Stimulated activated CD4-positive, alpha-beta T cell treated with anti-CD3 and anti-CD28 coated beads, Interleukin-12 subunit alpha, Interleukin-12 subunit beta, amount 100 ng/mL, for 48 hours (primary cell): Measurements from ENCODE around the gene FRS3.
A peak's percentile ranks its signal among the peaks of the same experiment; 100 is the strongest.
"Not testable (repeated sequence)": the region's sequence is repeated elsewhere in the genome, so short reads cannot be mapped to it uniquely, and the experiment has no call there.

Source experiments
- DNase-seq, 3 donors: peaks; one replicate each; pipeline ENCODE4 v3.0.0-alpha.2; 2020; ENCODE audit warnings: low read depth in 2 of 3, low spot score in 1 of 3

The FRS3 gene, protein sequence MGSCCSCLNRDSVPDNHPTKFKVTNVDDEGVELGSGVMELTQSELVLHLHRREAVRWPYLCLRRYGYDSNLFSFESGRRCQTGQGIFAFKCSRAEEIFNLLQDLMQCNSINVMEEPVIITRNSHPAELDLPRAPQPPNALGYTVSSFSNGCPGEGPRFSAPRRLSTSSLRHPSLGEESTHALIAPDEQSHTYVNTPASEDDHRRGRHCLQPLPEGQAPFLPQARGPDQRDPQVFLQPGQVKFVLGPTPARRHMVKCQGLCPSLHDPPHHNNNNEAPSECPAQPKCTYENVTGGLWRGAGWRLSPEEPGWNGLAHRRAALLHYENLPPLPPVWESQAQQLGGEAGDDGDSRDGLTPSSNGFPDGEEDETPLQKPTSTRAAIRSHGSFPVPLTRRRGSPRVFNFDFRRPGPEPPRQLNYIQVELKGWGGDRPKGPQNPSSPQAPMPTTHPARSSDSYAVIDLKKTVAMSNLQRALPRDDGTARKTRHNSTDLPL

DNA sequence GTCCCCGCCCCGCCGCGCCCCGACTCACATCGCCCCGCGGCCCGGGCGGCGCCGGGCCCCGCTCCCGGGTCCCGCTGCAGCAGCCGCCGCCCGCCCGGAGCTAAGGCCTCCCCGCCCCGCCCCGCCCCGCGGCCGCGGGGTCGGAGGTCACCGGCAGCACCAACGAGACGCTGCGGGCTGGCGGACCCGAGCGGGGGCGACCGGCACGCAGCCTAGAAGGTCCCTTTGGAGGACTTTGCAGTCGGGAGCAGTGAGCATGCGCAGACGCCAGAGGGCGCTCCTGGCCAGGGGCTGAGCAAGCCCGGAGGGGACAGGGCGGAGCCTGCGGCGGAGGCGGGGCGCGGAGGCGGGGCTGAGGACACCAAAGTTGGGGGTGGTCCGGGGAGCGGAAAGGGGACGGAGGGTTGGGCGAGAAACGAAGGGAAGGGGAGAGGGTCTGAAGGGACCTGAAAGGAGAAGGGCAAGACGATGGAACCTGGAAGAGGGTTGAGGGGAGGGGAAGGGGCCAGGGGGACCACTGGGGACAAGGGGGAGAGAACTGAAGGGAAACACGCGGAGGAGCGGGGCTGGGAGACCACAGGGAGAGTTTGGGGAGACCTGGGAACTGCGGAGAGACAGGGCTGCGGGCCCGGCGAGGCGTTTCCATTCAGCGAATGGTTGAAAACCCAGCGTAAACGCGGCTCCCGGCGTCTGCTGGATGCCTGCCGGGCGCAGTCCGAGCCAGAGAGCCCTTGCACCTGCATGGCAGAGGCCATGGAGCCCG lies at the start of gene FRS3:
Gene FRS3, minus strand, starts transcription at position 113 of the 763 bp plus-strand sequence. CDS start 2,913 bp downstream, outside the sequence.
- DNase-seq: peak; percentile 98 to 100 (median 99)

DNA sequence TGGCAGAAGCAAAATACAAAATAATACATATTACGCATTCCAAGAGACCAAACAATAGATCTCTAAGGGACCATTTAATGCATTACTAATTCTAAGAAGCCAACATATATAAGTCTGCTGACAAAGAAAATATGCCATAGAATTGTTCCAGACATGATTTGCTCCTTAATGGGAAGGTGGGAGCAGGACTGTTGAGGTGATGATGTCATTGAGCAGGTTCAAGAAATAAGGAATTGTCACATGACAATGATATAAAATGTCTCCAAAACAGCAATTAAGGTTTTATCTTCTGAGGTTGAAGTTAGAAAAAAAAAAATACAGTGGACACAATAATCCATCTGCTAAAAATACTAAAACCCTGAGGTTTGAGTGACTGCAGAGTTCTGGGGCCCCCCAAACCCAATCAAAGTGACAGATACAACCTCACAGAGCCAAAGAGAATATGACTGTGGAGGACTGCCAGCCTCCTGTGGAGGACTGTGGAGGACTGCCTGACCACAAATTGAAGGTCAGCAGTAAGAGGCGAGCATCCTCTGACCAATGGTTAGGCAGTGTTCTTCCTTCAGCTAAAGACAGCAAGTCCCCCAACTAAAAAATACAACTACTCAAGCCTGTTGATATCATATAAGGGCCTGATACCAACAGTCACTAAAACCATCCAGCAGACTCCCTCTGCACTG lies 46.8 kb upstream of the FRS3 start:
- no peak for DNase-seq

DNA sequence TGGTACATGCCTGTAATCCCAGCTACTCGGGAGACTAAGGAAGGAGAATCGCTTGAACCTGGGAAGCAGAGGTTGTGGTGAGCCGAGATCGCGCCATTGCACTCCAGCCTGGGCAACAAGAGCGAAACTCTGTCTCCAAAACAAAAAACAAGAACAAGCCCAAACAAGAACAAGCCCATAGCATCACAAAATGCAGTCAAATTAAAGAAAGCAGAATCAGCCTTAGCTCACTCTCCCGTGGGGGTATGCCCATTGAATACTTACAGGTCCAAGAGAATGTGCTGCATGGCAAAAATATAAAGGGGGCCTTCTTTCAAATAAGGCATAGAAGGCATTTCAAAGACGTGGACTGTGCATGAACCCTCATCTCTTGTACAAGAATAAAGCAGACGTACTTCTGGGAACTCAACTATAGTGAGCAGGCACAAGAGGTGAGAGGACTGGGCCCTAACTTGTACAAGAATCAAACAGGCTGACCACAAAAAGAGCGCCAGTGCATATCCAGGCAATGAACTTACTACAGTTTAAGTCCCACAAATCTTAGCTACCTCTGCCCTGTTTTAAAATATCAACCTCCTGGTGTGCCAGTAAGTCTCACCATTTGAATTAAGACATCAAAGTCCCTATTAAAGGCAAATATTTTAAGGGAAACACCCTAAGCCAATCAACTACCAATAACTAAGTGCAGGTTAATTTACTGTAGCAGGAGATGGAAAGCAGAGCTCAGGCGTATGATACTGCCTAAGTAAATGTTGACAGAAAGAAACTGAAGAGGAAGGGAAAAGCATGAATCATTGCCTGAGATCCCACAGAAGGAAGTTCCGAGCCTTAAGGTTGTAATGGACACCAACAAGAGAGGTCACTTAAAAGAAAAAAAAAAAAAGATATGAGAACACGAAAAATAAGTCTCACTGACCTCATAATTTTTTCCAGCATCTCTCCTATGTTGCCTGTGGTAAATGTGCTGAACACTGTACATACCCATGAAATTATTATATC lies 45.2 kb upstream of the FRS3 start:
- no peak for DNase-seq

DNA sequence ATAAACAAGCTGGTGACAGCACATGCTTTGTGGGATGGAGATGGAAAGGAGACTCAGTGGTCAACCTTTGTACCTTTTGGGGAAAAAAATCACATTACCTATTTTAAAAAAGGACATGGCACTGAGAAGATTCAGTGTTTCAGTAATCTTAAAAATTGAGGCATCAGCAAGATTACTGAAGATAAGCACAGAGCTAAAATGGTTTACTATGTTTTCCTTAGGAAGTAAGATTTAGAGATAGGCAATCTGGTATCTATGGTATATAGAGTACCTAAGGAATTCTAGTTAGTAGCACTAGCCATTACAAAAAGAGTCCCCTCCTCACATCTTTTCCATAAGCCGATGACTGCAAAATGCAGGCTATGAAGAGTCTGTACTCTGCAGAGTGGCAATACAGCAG lies 43.5 kb upstream of the FRS3 start:
- DNase-seq: no peak

DNA sequence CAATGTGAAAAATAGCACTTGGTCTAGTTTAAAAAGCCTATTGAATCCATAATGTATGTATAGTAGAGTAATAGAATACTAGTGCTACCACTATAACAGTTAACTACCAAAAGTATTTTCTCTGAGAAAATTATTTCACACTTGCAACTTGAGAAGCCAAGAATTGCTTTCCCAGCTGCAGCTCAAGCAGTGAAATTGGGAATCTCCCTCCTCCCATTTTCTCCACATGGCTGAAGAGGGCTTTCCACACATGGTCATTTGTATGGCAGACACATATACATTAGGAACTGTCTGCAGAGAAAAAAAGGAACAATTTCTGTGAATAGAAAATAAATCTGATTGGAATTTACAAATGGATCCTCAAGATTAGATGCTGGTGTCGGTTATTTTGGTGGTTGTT lies 42.3 kb upstream of the FRS3 start:
- DNase-seq: no peak

DNA sequence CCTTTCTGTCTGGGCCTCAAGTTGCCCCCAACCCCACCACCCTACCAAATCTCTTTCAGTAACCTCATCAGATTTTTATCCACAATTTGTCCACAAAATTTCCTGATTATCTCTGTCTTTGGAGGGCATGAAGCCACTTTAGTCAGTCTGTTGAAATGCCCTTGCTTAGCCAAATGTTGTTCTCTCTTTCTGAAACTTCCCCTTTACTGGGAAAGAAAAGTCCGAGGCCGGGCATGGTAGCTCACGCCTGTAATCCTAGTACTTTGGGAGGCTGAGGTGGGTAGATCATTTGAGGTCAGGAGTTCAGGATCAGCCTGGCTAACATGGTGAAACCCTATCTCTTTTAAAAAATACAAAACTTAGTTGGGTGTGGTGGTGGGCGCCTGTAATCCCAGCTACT lies 41.6 kb upstream of the FRS3 start:
- no peak for DNase-seq

DNA sequence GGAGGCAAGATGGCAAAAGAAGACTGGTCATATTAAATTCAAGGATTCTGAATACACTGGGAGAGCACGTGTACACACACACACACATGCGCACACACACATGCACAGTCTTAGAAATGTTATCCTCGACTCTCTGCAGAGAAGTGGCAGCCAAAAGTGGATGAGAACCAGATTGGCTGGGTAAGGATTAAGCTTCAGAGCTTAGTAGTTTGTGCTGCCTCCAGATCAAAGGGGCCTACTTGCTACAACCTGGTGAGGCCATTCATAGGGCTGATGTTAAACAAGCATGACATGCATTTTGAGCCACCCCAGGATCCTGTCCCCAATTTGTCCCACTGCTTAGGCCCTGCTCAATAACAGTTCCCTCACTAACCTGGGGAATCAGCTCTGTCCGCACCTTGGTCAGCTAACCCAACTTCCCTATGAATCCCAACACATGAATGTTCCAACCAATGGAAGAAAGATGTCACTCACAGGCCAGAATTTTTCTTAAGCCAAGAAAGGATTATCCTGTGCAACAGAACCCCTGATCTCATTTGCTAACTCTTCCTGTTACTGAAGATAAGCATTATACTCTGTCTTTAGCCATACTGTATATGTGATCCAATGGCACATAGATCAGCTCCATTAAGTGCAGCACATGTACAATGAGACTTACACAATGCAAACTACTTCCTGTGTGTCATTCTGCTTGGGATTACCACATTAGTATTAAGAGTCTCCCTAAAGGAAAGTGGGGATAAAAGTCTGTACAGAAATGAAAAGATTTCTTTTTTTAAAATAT lies 38.8 kb upstream of the FRS3 start:
- no peak for DNase-seq

DNA sequence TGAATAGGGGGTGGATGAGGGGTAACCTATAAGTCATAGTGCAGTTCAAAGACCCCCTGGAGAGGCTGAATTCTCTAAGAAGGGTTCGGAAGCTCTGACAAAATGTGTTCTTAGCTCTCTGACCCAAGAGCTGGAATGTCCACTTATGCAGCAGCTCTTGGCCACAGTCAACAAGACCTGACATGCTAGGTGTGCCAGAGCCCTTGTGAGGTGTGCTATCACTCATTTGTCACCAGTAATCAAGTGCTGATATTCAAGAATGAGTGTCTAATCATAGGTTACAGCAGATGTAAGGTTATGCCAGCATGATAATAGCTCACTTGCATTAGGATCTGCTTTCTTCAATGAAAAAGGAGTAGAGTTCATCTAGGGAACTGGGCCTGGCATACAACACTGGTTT lies 35.9 kb upstream of the FRS3 start:
- DNase-seq: no peak

DNA sequence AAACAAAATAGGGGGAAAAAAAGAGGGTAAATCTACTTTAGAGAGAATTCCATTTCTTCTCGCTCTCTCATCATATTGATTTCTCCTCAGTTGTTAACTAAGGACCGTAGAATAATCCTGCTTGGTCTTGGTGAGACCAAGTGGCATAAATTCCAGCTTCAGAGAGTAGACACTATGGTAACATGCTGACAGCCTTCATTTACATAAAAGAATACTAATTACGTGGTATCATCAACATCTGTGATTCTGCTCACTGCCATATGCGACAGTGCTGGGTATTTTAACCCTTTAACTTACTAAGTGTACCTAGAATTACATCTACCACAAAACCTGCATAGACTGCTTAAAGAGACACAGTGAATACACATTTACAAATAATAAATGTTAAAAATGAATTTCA lies 34.9 kb upstream of the FRS3 start:
- DNase-seq: no peak

DNA sequence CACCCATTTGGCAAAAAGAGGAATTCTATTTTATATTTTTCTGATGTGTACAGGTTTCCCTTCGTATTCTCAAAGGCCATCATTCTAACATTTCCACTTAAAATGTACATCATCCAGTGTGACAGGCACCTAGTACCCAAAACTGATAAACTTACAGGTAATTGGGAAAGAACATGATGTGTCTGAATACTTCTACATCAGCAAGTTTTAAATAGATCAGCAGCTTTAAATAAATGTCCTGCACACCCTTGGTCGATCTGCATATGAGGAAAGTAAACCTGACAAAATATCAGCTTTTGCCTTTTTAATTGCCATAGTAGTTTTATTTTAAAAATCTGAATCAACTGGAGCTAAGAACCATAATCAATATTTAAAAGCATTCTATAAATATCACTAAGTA lies 34.3 kb upstream of the FRS3 start:
- no peak for DNase-seq

DNA sequence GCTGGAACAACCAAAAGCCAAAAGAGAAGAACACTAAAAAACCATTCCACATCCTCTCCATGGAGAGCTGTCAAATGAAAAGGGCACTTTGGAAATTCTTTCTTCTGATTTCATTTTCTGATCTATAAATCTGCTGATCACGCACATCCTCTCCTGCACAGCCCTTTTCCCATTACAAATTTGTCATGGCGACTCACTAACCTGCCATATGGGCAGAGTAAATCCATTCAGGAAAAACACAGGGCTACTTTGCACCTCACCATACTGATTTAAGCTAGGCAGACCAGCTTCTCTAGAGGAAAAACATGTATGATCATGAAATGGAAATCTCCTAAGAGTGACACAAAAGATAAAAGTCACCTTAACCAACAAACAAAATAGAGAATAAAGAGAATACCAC lies 33.8 kb upstream of the FRS3 start:
- DNase-seq: no peak

DNA sequence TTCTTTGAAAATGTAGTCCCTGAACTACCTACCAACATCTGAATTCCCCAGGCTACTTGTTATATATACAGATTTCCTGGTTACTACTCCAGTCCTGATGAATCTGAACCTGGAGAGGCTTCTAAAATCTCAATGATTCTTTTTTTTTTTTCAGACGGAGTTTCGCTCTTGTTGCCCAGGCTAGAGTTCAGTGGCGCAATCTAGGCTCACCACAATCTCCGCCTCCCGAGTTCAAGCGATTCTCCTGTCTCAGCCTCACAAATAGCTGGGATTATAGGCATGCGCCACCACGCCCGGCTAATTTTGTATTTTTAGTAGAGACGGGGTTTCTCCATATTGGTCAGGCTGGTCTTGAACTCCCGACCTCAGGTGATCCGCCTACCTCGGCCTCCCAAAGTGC lies 32.2 kb upstream of the FRS3 start:
- DNase-seq: not testable (repeated sequence)

DNA sequence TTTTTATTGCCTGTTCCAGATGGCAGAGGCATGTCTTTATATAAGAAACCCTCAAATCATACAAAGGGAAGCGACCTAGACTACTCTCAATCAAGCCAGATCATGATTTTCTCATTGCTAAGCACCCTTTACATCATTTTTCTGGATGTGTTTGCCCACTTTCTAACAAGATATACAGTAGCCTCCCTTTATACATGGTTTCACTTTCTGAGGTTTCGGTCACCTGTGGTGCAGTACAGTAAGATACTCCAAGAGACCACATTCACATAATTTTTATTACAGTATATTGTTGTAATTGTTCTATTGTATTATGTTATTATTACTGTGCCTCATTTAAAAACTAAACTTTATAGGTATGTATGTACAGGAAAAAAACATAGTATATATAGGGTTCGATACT lies 31.4 kb upstream of the FRS3 start:
- no peak for DNase-seq

DNA sequence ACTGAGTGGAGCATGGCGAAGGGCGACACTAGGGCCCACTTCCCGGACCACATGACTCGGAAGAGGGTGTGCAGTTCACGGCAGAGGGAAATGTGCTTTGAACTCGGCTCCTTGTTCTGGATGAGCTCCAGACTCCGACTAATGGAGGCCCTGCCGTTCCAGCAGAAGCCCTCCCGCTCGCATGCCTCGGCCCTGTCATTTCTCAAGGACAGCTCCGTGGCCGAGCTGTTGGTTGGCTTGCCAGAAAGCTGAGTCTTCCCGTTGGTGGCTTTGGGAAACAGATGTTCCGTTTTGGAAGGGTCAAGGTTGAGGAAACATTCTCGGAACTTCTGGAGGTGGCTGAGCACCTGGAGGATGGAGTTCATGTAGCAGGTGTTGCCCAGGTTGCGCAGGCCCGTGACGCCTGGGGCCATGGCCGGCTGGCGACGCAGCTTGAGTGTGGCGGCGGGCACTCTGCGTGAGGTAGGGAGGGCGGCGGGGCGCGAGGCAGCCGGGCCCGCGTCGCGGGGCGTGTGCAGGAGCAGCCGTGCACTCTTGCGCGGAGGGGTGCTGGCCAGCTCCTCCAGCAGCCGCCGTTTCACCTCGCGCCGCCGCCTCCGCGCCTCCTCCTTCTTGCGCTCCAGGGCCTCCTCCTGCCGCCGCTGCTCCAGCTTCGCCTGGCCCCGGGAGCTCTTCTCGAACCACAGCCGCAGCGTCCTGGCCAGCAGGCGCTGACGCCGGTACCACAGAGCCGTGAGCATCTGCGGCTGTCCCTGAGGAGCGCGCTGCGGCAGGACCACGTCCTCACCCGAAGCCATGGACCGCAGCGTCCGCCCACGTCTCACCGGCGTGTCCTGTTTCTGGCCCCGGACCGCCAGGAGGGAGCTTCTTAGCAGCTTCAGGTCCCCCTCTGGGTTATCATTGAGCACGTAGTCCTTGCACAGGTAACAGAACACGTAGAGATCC lies 26.4 kb upstream of the FRS3 start:
- DNase-seq: no peak

DNA sequence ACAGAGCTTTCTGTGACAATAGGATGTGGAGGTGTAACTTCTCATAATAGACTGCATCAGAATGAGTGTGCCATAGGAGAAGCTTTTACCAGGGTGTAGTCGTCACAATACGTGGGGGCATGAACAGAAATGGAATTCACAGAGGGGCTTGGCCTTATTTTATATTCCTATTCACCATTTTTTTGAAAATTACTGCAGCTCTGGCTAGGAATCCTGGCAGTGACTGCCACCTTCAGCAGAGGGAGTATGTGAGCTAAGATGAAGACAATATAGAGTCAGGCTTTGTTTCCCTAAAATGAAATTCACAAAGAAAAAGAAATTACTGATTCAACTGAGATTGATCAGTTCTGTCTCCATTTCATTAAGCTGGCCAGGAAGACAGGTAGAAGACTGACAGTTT lies 21.7 kb upstream of the FRS3 start:
- no peak for DNase-seq

DNA sequence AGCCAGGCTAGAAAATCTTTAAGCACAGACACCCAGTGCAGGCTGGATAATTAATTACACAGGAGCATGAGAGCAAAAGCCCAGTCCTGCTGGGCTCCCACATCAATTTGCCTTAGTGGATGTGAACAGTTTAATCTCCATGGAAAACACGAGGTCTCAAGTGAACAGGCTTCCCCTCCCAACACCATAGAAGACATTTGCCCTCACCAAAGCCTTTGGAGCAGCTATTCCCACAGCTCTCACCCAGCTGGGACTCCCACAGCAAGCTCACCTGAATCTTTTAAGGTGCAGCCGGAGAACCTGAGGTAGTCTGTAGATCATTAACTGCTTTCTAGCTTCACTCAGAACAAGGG lies 19.8 kb upstream of the FRS3 start:
- DNase-seq: no peak

DNA sequence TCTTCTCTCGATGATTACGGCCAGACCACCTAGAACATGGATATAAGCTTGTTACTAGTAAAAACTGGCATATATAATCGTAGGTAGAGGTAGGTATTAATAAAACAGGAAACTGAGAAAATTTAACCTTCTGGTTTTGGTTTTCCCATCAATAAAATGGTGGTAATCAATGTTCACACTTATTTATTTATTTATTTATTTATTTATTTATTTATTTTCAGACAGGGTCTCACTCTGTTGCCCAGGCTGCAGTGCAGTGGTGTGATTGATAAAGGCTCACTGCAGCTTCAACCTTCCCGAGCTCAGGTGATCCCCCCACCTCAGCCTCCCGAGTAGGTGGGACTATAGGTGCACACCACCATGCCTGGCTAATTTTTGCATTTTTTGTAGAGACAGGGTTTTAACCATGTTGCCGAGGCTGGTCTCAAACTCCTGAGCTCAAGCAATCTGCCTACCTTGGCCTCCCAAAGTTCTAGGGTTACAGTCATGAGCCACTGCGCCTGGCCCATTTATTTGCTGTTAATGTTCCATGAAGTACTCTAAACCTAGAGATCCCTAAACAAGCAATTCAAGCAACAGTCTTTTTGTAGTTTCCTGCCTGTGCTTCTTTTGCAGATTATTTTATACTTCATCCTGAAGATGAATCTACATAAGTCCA lies 19.3 kb upstream of the FRS3 start:
- no peak for DNase-seq

DNA sequence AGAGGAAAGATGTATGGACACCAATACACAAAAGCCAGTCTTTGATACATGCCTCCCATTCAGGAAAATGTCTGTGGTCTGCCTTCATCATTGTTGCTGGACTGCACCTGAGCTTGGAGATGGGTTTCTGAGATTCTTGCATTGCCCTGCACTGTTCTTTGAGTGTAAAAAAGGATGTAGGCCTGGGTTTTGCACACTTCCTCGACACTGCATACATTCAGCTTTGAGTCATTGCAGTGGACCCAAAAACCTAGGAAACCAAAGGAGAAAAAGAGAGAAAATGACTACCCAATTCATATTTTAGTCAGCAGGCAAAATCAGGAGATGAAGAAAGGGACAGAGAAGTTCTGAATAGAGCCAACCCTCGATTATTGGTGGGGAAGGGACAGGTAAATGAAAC lies 16.8 kb upstream of the FRS3 start:
- DNase-seq: no peak
